ENCODE measurements around the gene CTXN3.

The CTXN3 gene

DNA sequence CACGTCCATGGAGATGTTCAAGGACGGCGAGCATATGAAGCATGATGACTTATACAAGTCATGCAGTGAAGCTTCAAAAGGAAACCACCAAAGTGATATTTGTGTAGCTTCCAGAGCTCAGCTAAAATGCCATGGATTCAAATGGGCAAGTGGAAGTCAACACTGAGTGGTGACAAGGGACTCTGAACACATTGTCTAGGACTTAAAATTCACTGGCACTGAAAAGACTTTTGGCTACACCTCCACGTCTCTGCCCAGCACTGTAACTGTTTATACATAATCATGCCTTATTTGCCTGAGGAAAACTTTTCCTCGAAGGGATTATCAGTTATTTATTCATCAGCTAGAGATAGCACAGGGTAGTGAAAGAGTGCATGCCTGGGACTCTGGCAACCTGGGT is 15.2 kb downstream of the CTXN3 start:
- no peaks in the 10 kb centered on the region for H3K9me3 ChIP-seq (ENCODE audit: low read length)
- no peaks in the 10 kb centered on the region for H3K36me3 ChIP-seq (ENCODE audit: insufficient read depth, low read length)
- no peak overlapping the region for H3K4me3 ChIP-seq (ENCODE audit: low read depth, low read length, poor library complexity, severe bottlenecking)
- no peaks in the 10 kb centered on the region for H4K20me1 ChIP-seq (ENCODE audit: insufficient read depth, low read length)
- no peaks in the 10 kb centered on the region for H3K79me2 ChIP-seq (ENCODE audit: insufficient read depth, low read length)
- H3F3A ChIP-seq (ENCODE audit: insufficient read depth, low read length), result no peaks in the 10 kb centered on the region
- H2AFZ ChIP-seq (ENCODE audit: low read length), result no peak overlapping the region
- H3K27ac ChIP-seq (ENCODE audit: low read depth, low read length, poor library complexity, severe bottlenecking), result no peak overlapping the region
- no peaks in the 10 kb centered on the region for H3K9me2 ChIP-seq (ENCODE audit: low read depth, low read length)
- TF ChIP-seq EZH2 (IDR thresholded peaks at IDR 0.05; ENCODE audit: borderline replicate concordance, low read length), result no peak
- TF ChIP-seq, protein P1, sequence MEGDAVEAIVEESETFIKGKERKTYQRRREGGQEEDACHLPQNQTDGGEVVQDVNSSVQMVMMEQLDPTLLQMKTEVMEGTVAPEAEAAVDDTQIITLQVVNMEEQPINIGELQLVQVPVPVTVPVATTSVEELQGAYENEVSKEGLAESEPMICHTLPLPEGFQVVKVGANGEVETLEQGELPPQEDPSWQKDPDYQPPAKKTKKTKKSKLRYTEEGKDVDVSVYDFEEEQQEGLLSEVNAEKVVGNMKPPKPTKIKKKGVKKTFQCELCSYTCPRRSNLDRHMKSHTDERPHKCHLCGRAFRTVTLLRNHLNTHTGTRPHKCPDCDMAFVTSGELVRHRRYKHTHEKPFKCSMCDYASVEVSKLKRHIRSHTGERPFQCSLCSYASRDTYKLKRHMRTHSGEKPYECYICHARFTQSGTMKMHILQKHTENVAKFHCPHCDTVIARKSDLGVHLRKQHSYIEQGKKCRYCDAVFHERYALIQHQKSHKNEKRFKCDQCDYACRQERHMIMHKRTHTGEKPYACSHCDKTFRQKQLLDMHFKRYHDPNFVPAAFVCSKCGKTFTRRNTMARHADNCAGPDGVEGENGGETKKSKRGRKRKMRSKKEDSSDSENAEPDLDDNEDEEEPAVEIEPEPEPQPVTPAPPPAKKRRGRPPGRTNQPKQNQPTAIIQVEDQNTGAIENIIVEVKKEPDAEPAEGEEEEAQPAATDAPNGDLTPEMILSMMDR (IDR thresholded peaks at IDR 0.05; ENCODE audit: low read length), result no peak
- H3K9ac ChIP-seq (ENCODE audit: low read length), result no peak overlapping the region
- H3K4me2 ChIP-seq (ENCODE audit: low read length), result no peak overlapping the region
- no peaks in the 10 kb centered on the region for H3K27me3 ChIP-seq (ENCODE audit: insufficient read depth, low read length)
- H3K4me1 ChIP-seq (ENCODE audit: insufficient read depth, low read length, severe bottlenecking), result peaks cover 11% of the 10 kb centered on the region

DNA sequence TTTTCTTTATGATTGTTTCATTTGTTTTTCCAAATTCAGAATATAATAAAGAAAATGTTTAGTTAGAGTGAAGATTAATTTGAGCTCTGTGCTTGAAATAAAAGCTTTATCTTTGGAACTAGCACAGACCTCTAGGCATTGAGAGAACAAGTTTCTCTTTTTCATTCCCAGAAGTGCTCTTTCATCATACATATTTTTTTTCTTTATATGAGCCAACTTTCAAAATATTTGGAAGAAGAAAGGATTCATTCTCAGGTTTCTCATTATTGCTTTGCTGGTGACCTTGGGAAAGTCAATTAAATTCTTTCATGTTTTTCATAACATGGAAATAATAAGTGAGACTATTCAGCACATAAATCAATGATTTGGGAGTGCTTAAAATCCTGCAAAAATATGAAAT is 16.8 kb downstream of the CTXN3 start:
- no peaks in the 10 kb centered on the region for H4K20me1 ChIP-seq (ENCODE audit: insufficient read depth, low read length)
- H3K4me3 ChIP-seq (ENCODE audit: low read depth, low read length, poor library complexity, severe bottlenecking), result no peak overlapping the region
- no peak overlapping the region for H3K4me2 ChIP-seq (ENCODE audit: low read length)
- H3F3A ChIP-seq (ENCODE audit: insufficient read depth, low read length), result no peaks in the 10 kb centered on the region
- H3K9me3 ChIP-seq (ENCODE audit: low read length), result no peaks in the 10 kb centered on the region
- no peaks in the 10 kb centered on the region for H3K27me3 ChIP-seq (ENCODE audit: insufficient read depth, low read length)
- no peak overlapping the region for H3K9ac ChIP-seq (ENCODE audit: low read length)
- no peak overlapping the region for H3K27ac ChIP-seq (ENCODE audit: low read depth, low read length, poor library complexity, severe bottlenecking)
- TF ChIP-seq, protein P1 (IDR thresholded peaks at IDR 0.05; ENCODE audit: low read length), result no peak
- TF ChIP-seq EZH2 (IDR thresholded peaks at IDR 0.05; ENCODE audit: borderline replicate concordance, low read length), result no peak
- no peaks in the 10 kb centered on the region for H3K79me2 ChIP-seq (ENCODE audit: insufficient read depth, low read length)
- no peak overlapping the region for H2AFZ ChIP-seq (ENCODE audit: low read length)
- no peaks in the 10 kb centered on the region for H3K9me2 ChIP-seq (ENCODE audit: low read depth, low read length)
- peaks cover 11% of the 10 kb centered on the region for H3K4me1 ChIP-seq (ENCODE audit: insufficient read depth, low read length, severe bottlenecking)
- H3K36me3 ChIP-seq (ENCODE audit: insufficient read depth, low read length), result no peaks in the 10 kb centered on the region

DNA sequence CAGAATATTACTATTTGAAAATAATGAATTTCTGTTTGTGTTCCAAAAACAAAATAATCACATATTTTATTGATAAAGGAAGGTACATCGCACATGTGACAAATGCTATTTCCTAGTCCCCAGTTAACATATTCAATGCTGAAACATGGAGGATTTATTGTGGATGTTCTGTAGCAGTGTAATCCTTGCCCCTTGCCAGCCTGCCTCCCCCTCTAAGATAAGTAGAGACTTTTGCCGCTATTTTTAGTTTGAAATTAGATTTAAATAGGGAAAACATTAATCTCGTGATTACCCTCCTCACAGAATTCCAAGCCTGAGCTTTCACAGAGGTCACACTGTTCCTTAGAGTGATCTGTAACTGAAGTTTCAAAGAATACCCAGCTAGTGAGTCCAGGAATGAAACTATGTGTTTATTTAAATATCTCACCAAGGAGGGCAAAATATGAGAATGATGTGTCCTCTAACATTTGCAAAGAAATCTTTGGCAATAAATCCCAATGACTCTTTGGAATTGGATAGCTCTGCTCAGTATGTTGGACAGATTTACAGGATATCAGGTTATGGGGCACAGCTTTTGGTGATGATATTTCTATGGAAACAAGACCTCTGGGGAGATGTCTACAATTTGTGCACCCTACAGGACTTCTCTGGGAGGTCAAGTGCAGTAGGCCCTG is 17.3 kb downstream of the CTXN3 start:
- no peak overlapping the region for H3K4me3 ChIP-seq (ENCODE audit: low read depth, low read length, poor library complexity, severe bottlenecking)
- H3K9ac ChIP-seq (ENCODE audit: low read length), result no peak overlapping the region
- no peaks in the 10 kb centered on the region for H3K79me2 ChIP-seq (ENCODE audit: insufficient read depth, low read length)
- no peak for TF ChIP-seq EZH2 (IDR thresholded peaks at IDR 0.05; ENCODE audit: borderline replicate concordance, low read length)
- TF ChIP-seq, protein P1 (IDR thresholded peaks at IDR 0.05; ENCODE audit: low read length), result no peak
- no peaks in the 10 kb centered on the region for H3K9me2 ChIP-seq (ENCODE audit: low read depth, low read length)
- H3K9me3 ChIP-seq (ENCODE audit: low read length), result no peaks in the 10 kb centered on the region
- no peak overlapping the region for H3K27ac ChIP-seq (ENCODE audit: low read depth, low read length, poor library complexity, severe bottlenecking)
- peaks cover 11% of the 10 kb centered on the region for H3K4me1 ChIP-seq (ENCODE audit: insufficient read depth, low read length, severe bottlenecking)
- H3K4me2 ChIP-seq (ENCODE audit: low read length), result no peak overlapping the region
- H4K20me1 ChIP-seq (ENCODE audit: insufficient read depth, low read length), result no peaks in the 10 kb centered on the region
- H3K36me3 ChIP-seq (ENCODE audit: insufficient read depth, low read length), result no peaks in the 10 kb centered on the region
- no peaks in the 10 kb centered on the region for H3K27me3 ChIP-seq (ENCODE audit: insufficient read depth, low read length)
- H3F3A ChIP-seq (ENCODE audit: insufficient read depth, low read length), result no peaks in the 10 kb centered on the region
- H2AFZ ChIP-seq (ENCODE audit: low read length), result no peak overlapping the region
